Endothelial cell of umbilical vein (primary cell): ENCODE results near the gene VPS26C.

Experiments used
- CTCF ChIP-seq, 2 donors: IDR thresholded peaks; 1 replicate in 1 of 2; 2 replicates in 1 of 2; pipeline ENCODE4 v1.5.1; 2011; ENCODE audit warnings: low read length in 2 of 2, mild to moderate bottlenecking in 2 of 2, moderate library complexity in 2 of 2, control low read depth in 1 of 2, inconsistent platforms in 1 of 2, low read depth in 1 of 2; ENCODE audit not compliant: insufficient read depth in 1 of 2; ENCODE audit errors: extremely low read depth in 1 of 2
- EZH2 ChIP-seq: IDR thresholded peaks from 2 replicates; pipeline ENCODE4 v1.6.1; 2012; ENCODE audit warnings: borderline replicate concordance, low read depth, mild to moderate bottlenecking, moderate library complexity, low read length, inconsistent platforms; ENCODE audit not compliant: severe bottlenecking
- FOS ChIP-seq: IDR thresholded peaks from 2 replicates; pipeline ENCODE4 v1.6.1; 2011; ENCODE audit warnings: mild to moderate bottlenecking, low read length, moderate library complexity, borderline replicate concordance; ENCODE audit not compliant: insufficient read depth
- GATA2 ChIP-seq: IDR thresholded peaks from 2 replicates; pipeline ENCODE4 v1.7.0; 2011; ENCODE audit warnings: low read depth, mild to moderate bottlenecking, moderate library complexity, mixed read lengths, low read length; ENCODE audit not compliant: insufficient read length, insufficient read depth
- JUN ChIP-seq: IDR thresholded peaks from 2 replicates; pipeline ENCODE4 v1.6.1; 2011; ENCODE audit warnings: borderline replicate concordance, low read depth; ENCODE audit not compliant: insufficient read length, insufficient read depth
- MAX ChIP-seq: IDR thresholded peaks from 2 replicates; pipeline ENCODE4 v1.6.1; 2011; ENCODE audit not compliant: insufficient read depth, insufficient read length
- MYC ChIP-seq: IDR thresholded peaks from one replicate; pipeline ENCODE4 v1.6.1; 2011; ENCODE audit warnings: mild to moderate bottlenecking, low read depth, low read length
- POLR2A ChIP-seq: IDR thresholded peaks from 2 replicates; pipeline ENCODE4 v1.6.1; 2012; ENCODE audit warnings: low read depth, mild to moderate bottlenecking, control low read depth, low read length
- POLR2AphosphoS5 ChIP-seq: IDR thresholded peaks from 2 replicates; pipeline ENCODE4 v1.6.1; 2012; ENCODE audit warnings: low read depth, mild to moderate bottlenecking, control low read depth, low read length, moderate library complexity; ENCODE audit not compliant: insufficient read depth

GRCh38 chr21:37202221-37203110 lies 64.7 kb downstream of the VPS26C start:
- TF ChIP-seq POLR2A (no peak), POLR2AphosphoS5 (no peak), EZH2 (no peak), CTCF (IDR thresholded peaks at IDR 0.05; ENCODE audit: extremely low read depth in 1 of 2, insufficient read depth in 1 of 2, low read depth in 1 of 2, low read length in 2 of 2) (no peak), MAX (no peak), FOS (no peak), MYC (no peak), JUN (no peak), GATA2 (no peak)
